ENCODE measurements around the gene LMNB1.

- TF ChIP-seq SIN3A (IDR thresholded peaks at IDR 0.05; ENCODE audit: borderline replicate concordance, insufficient read depth, low read length): no peak
- TF ChIP-seq TAF1 (IDR thresholded peaks at IDR 0.05; ENCODE audit: borderline replicate concordance, insufficient read depth, low read length): no peak
- no peak for TF ChIP-seq POLR2AphosphoS5 (IDR thresholded peaks at IDR 0.05; ENCODE audit: low read depth, low read length)
- no peak for TF ChIP-seq REST (IDR thresholded peaks at IDR 0.05; ENCODE audit: insufficient read depth in 1 of 2, low read depth in 2 of 2, low read length in 2 of 2)
- TF ChIP-seq FOXP2 (optimal IDR thresholded peaks at IDR 0.05; ENCODE audit: borderline replicate concordance, extremely low read depth, extremely low read length, insufficient read depth): no peak
Observed at GRCh38 chr5:126746290-126746689, 30.6 kb upstream of the LMNB1 start.
